ENCODE measurements around the gene VWC2L.

VWC2L gene

GRCh38 chr2:214469728-214470127 is 58.9 kb downstream of the VWC2L start:
- no peak for DNase-seq (ENCODE audit: low spot score)

- no peak for DNase-seq (ENCODE audit: low spot score)
Observed at GRCh38 chr2:214471382-214471781, 60.5 kb downstream of the VWC2L start.

GRCh38 chr2:214471990-214472389 is 61.1 kb downstream of the VWC2L start:
- no peak for DNase-seq (ENCODE audit: low spot score)

- no peak for DNase-seq (ENCODE audit: low spot score)
Observed at GRCh38 chr2:214477305-214477704, 66.5 kb downstream of the VWC2L start.

GRCh38 chr2:214481204-214481603 is 70.3 kb downstream of the VWC2L start:
- DNase-seq (ENCODE audit: low spot score), result no peak

- no peak for DNase-seq (ENCODE audit: low spot score)
Observed at GRCh38 chr2:214482728-214483127, 71.9 kb downstream of the VWC2L start.

- no peak for DNase-seq (ENCODE audit: low spot score)
Observed at GRCh38 chr2:214484239-214484638, 73.4 kb downstream of the VWC2L start.

GRCh38 chr2:214484701-214485100 is 73.8 kb downstream of the VWC2L start:
- no peak for DNase-seq (ENCODE audit: low spot score)

- no peak for DNase-seq (ENCODE audit: low spot score)
Observed at GRCh38 chr2:214489181-214489580, 78.3 kb downstream of the VWC2L start.

GRCh38 chr2:214489702-214490101 is 78.8 kb downstream of the VWC2L start:
- DNase-seq (ENCODE audit: low spot score), result no peak

- peak; percentile 45 for DNase-seq (ENCODE audit: low spot score)
Observed at GRCh38 chr2:214492152-214492551, 81.3 kb downstream of the VWC2L start.

- no peak for DNase-seq (ENCODE audit: low spot score)
Observed at GRCh38 chr2:214492608-214493007, 81.8 kb downstream of the VWC2L start.

- no peak for DNase-seq (ENCODE audit: low spot score)
Observed at GRCh38 chr2:214497489-214497888, 86.6 kb downstream of the VWC2L start.

- no peak for DNase-seq (ENCODE audit: low spot score)
Observed at GRCh38 chr2:214503568-214503967, 92.7 kb downstream of the VWC2L start.

GRCh38 chr2:214504599-214505376 is 93.9 kb downstream of the VWC2L start:
- no peak for DNase-seq (ENCODE audit: low spot score)

GRCh38 chr2:214507032-214507431 is 96.2 kb downstream of the VWC2L start:
- no peak for DNase-seq (ENCODE audit: low spot score)

GRCh38 chr2:214514704-214515103 is 103.8 kb downstream of the VWC2L start:
- DNase-seq (ENCODE audit: low spot score), result no peak

GRCh38 chr2:214515111-214515510 is 104.3 kb downstream of the VWC2L start:
- DNase-seq (ENCODE audit: low spot score), result no peak

GRCh38 chr2:214519258-214519818 is 108.5 kb downstream of the VWC2L start:
- DNase-seq (ENCODE audit: low spot score), result no peak

GRCh38 chr2:214529021-214529420 is 118.2 kb downstream of the VWC2L start:
- no peak for DNase-seq (ENCODE audit: low spot score)

- no peak for DNase-seq (ENCODE audit: low spot score)
Observed at GRCh38 chr2:214529514-214529913, 118.7 kb downstream of the VWC2L start.

- DNase-seq (ENCODE audit: low spot score), result no peak
Observed at GRCh38 chr2:214533541-214533940, 122.7 kb downstream of the VWC2L start.

- DNase-seq (ENCODE audit: low spot score), result no peak
Observed at GRCh38 chr2:214536625-214537024, 125.8 kb downstream of the VWC2L start.

GRCh38 chr2:214537929-214538328 is 127.1 kb downstream of the VWC2L start:
- no peak for DNase-seq (ENCODE audit: low spot score)

Measured in SW480 (cell line).